ENCODE measurements around the gene CAMK2D. TPM values are rescaled to one million over a fixed set of nuclear protein-coding genes. Genes with fewer than 3 reads are reported as not detected.

The CAMK2D gene
- total and polyA plus RNA-seq, 10 donors: 5.9 to 44.2 (median 33.3) TPM

DNA sequence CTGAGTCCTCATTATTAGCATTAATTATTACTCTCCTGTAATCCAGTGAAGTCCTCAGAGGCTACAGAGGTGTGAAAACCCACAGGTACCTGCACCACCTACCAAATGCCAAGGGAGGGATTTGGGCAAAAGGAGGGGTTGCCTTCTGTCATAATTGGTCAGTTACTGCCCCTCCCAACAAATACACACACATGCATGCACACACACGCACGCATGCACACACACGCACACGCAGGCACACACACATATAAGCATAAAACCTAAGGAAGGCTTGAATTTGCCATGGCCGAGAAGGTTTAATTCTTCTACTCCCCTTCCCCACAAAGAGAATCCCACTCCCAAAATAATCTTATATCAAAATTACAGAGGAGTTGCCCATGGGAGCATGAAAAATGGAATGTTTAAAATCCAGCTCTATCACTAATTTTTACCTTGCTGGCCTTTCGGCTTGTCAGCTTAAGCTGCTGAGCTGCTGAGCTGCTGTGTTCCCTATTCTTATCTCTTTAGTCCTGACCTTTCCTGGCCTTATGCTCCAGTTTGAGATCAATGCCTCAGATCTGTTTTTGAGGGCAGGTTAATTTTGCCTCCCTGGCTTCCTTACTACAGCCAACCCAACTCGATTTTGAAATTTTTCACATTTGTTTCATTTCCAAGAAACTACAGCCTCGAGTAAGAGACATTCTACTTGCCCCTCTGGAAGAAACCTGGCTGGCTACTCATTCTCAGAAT, 95.0 kb downstream of the CAMK2D start:
- H3K9me3 ChIP-seq: no peaks in the 10 kb centered on the region
- no peak for DNase-seq
- H3K27me3 ChIP-seq (replicated peaks in 1 of 7): no peaks in the 10 kb centered on the region
- no peak overlapping the region for H3K4me3 ChIP-seq
- intact Hi-C loops (cut with DNase I; ENCODE audit: low total_unique reads): no loop called here
- H3K36me3 ChIP-seq: peaks cover 0 to 11% (median 0%) of the 10 kb centered on the region in 6 donors
- H3K27ac ChIP-seq: no peak overlapping the region
- WGBS, 5 donors: 75 to 81% (median 79%) methylated on average over 8 of the region's 8 CpGs
- TF ChIP-seq POLR2AphosphoS5 (IDR thresholded peaks at IDR 0.05) (no peak), POLR2A (IDR thresholded peaks at IDR 0.05) (no peak)
- TF ChIP-seq, protein P1, sequence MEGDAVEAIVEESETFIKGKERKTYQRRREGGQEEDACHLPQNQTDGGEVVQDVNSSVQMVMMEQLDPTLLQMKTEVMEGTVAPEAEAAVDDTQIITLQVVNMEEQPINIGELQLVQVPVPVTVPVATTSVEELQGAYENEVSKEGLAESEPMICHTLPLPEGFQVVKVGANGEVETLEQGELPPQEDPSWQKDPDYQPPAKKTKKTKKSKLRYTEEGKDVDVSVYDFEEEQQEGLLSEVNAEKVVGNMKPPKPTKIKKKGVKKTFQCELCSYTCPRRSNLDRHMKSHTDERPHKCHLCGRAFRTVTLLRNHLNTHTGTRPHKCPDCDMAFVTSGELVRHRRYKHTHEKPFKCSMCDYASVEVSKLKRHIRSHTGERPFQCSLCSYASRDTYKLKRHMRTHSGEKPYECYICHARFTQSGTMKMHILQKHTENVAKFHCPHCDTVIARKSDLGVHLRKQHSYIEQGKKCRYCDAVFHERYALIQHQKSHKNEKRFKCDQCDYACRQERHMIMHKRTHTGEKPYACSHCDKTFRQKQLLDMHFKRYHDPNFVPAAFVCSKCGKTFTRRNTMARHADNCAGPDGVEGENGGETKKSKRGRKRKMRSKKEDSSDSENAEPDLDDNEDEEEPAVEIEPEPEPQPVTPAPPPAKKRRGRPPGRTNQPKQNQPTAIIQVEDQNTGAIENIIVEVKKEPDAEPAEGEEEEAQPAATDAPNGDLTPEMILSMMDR (IDR thresholded peaks at IDR 0.05 in 8 of 11, conservative IDR thresholded peaks at IDR 0.05 in 3 of 11): no peak
- H3K4me1 ChIP-seq: no peaks in the 10 kb centered on the region

DNA sequence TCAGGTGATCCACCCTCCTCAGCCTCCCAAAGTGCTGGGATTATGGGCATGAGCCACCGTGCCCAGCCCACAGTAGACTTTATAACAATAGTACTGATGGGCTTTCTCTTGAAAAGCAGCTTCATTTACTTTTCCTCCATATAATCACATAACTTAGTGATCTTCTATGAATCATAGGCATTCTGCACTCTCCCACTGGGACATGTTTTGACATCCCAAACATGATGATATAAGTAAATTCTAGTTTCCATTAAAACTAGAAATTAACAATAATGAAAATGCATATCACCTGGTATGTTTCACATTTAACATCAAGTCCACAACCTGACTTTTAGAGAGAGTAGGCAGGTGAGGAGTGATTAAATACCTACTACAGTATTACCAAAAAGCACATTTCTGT, 96.5 kb downstream of the CAMK2D start:
- TF ChIP-seq POLR2AphosphoS5 (IDR thresholded peaks at IDR 0.05): no peak
- TF ChIP-seq, protein P1 (IDR thresholded peaks at IDR 0.05 in 8 of 11, conservative IDR thresholded peaks at IDR 0.05 in 3 of 11): no peak
- TF ChIP-seq POLR2A (IDR thresholded peaks at IDR 0.05): no peak
- Histone ChIP-seq H3K9me3 (no peaks in the 10 kb centered on the region), H3K27ac (no peak overlapping the region), H3K4me3 (no peak overlapping the region), H3K27me3 (replicated peaks in 1 of 7) (no peaks in the 10 kb centered on the region), H3K4me1 (no peaks in the 10 kb centered on the region), H3K36me3 (peaks cover 0 to 23% (median 0%) of the 10 kb centered on the region in 6 donors)
- 94 to 100% (median 96%) methylated on average over 1 of the region's 1 CpG for WGBS, 5 donors
- DNase-seq: no peak
- intact Hi-C loops (cut with DNase I; ENCODE audit: low total_unique reads): no loop called here

DNA sequence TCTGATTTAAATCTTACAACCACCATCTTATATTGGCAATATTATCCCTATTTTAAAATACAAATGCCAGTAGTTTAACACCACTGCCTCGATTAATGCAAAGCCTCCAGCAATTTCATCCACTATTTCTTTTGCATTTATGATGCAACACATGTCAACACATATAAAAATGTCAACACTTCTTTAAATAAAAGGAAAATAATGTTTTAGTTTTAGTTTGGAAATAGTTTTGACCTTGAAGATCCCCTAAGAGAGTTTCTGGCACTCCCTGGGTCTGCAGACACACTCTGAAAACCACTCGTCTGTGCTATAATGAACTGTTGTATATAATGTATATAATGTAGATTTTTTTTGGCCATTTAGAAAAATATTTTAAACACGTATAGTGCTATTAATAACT, 99.0 kb downstream of the CAMK2D start:
- Histone ChIP-seq H3K36me3 (peaks cover 0 to 15% (median 0%) of the 10 kb centered on the region in 6 donors), H3K27me3 (replicated peaks in 1 of 7) (no peaks in the 10 kb centered on the region), H3K27ac (no peak overlapping the region), H3K4me3 (no peak overlapping the region), H3K9me3 (no peaks in the 10 kb centered on the region), H3K4me1 (peaks cover 0 to 11% (median 7%) of the 10 kb centered on the region in 6 donors)
- intact Hi-C loops (cut with DNase I; ENCODE audit: low total_unique reads): no loop called here
- TF ChIP-seq, protein P1 (IDR thresholded peaks at IDR 0.05 in 8 of 11, conservative IDR thresholded peaks at IDR 0.05 in 3 of 11): no peak
- TF ChIP-seq POLR2AphosphoS5 (IDR thresholded peaks at IDR 0.05) (no peak), POLR2A (IDR thresholded peaks at IDR 0.05) (no peak)
- WGBS, 5 donors: 78 to 93% (median 89%) methylated on average over 3 of the region's 3 CpGs
- no peak for DNase-seq

DNA sequence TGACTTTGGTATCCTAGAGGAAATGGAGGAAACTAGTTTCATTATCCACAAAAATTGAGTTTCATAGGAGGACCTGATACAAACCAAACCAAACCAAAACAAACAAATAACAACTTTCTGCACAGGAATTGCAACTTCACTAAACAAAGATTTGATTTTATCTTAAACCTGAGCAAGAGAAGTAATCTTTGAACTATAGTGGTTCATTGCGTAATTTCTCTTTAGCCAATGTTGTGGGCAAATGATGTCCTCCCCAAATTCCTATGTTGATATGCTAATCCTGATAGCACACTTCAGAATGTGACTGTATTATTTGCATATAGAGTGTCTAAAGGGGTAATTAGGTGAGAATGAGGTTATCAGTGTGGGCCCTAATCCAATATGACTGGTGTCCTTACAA, 102.4 kb downstream of the CAMK2D start:
- Histone ChIP-seq H3K4me3 (no peak overlapping the region), H3K4me1 (peaks cover 0 to 22% (median 7%) of the 10 kb centered on the region in 6 donors), H3K27me3 (replicated peaks in 1 of 7) (no peaks in the 10 kb centered on the region), H3K27ac (no peak overlapping the region), H3K36me3 (peaks cover 0 to 15% (median 0%) of the 10 kb centered on the region in 6 donors), H3K9me3 (no peaks in the 10 kb centered on the region)
- TF ChIP-seq, protein P1 (IDR thresholded peaks at IDR 0.05 in 8 of 11, conservative IDR thresholded peaks at IDR 0.05 in 3 of 11): no peak
- no peak for TF ChIP-seq POLR2AphosphoS5 (IDR thresholded peaks at IDR 0.05)
- TF ChIP-seq POLR2A (IDR thresholded peaks at IDR 0.05): no peak
- intact Hi-C loops (cut with DNase I; ENCODE audit: low total_unique reads): no loop called here
- DNase-seq: no peak
- WGBS, 5 donors: 95 to 100% (median 96%) methylated on average over 1 of the region's 1 CpG
